K562 (cell line): ENCODE data around the gene TM7SF2. TPM values are rescaled to one million over a fixed set of nuclear protein-coding genes. Genes with fewer than 3 reads are reported as not detected.
A peak's percentile ranks its signal among the peaks of the same experiment; 100 is the strongest.

Source experiments
- CBFA2T2 ChIP-seq: fragments of 450-650 bp; conservative IDR thresholded peaks from 2 replicates; pipeline ENCODE4 v1.6.1; 2017; ENCODE audit warnings: mild to moderate bottlenecking
- FOXJ2 ChIP-seq: fragments of 200-800 bp; sonication (Bioruptor generic); IDR thresholded peaks from 2 replicates; pipeline ENCODE4 v1.6.1; 2016; ENCODE audit warnings: missing genetic modification characterization, missing compliant biosample characterization
- FOXM1 ChIP-seq, 2 experiments: fragments of 450-650 bp in 1 of 2; sonication (generic) in 1 of 2; formaldehyde crosslinking in 1 of 2; IDR thresholded peaks; 2 replicates each; pipeline versions ENCODE4 v1.6.1 to v1.9.0; 2017 to 2022; ENCODE audit warnings: low read depth in 2 of 2, mild to moderate bottlenecking in 2 of 2, missing genetic modification reagents in 1 of 2, moderate library complexity in 1 of 2
- MGA ChIP-seq: fragments of 450-650 bp; IDR thresholded peaks from 2 replicates; pipeline ENCODE4 v1.6.1; 2016; ENCODE audit warnings: mild to moderate bottlenecking, moderate library complexity
- MITF ChIP-seq: IDR thresholded peaks from 2 replicates; pipeline ENCODE4 v1.6.1; 2014; ENCODE audit warnings: antibody characterized with exemption
- MYC ChIP-seq, 2 experiments: fragments of 250-450 bp in 1 of 2; sonication (Bioruptor Pico) in 1 of 2; IDR thresholded peaks; 2 replicates each; pipeline versions ENCODE4 v1.5.1 to v1.6.1; 2012 to 2021; ENCODE audit warnings: low read depth in 2 of 2, borderline replicate concordance in 1 of 2, improper control_type of control experiment in 1 of 2, low read length in 1 of 2, mild to moderate bottlenecking in 1 of 2, moderate library complexity in 1 of 2
- NR1H2 ChIP-seq: sonication (generic); formaldehyde crosslinking; IDR thresholded peaks from 2 replicates; pipeline ENCODE4 v1.4.0; 2020; ENCODE audit warnings: mild to moderate bottlenecking, missing genetic modification reagents
- PATZ1 ChIP-seq: fragments of 250-450 bp; sonication (Bioruptor Pico); IDR thresholded peaks from 2 replicates; pipeline ENCODE4 v1.5.0; 2020; ENCODE audit warnings: mild to moderate bottlenecking, borderline replicate concordance
- PTBP1 ChIP-seq: fragments of 200-400 bp; formaldehyde crosslinking; IDR thresholded peaks from 2 replicates; pipeline ENCODE4 v1.6.1; 2017; ENCODE audit warnings: low read depth, low read length
- ZNF668 ChIP-seq: fragments of 250-450 bp; sonication (Bioruptor Pico); IDR thresholded peaks from 2 replicates; pipeline ENCODE4 v1.8.0; 2022; ENCODE audit warnings: mild to moderate bottlenecking, inconsistent platforms
- ZSCAN32 ChIP-seq: fragments of 450-650 bp; formaldehyde crosslinking; IDR thresholded peaks from 2 replicates; pipeline ENCODE4 v1.4.0; 2020; ENCODE audit warnings: mild to moderate bottlenecking, moderate library complexity
- polyA plus RNA-seq, 8 experiments: library from polyadenylated mRNA; depleted of rRNA in 4 of 8; stranded (reverse) in 5 of 8; unstranded in 3 of 8; fragments of >200 nt; fragmentation: Nextera tagmentation in 2 of 8; fragmentation: Illumina TruSeq in 1 of 8; extraction: Ambion mirVana in 2 of 8; extraction: Trizol in 1 of 8; gene quantifications; 2 replicates each; pipeline versions ENCODE4 v1.2.1 to v1.2.3, GENCODE V29; 2011 to 2014; ENCODE audit warnings: inconsistent platforms in 1 of 8, missing spikeins in 1 of 8
- total RNA-seq, 7 experiments: library from RNA; depleted of rRNA in 6 of 7; stranded (reverse); fragments of >200 nt in 6 of 7; fragmentation: Illumina TruSeq in 2 of 7; extraction: Trizol in 2 of 7; gene quantifications; 2 replicates each; pipeline versions ENCODE4 v1.2.1 to v1.2.3, GENCODE V29; 2011 to 2021; ENCODE audit warnings: low replicate concordance in 1 of 7

TM7SF2 gene
- total and polyA plus RNA-seq, 9 of the 15 experiments (the other 6 are each of a cell fraction or from before 2014, with no cell fraction given): 1.2 to 22.0 (median 14.3) TPM

- TF ChIP-seq MGA (no peak; the same call in 1 of the 2 replicates), ZNF668 (no peak), FOXJ2 (peak; percentile 59; the same call in 1 of the 2 replicates), ZSCAN32 (CRISPR knock-in tag) (no peak), PATZ1 (CRISPR knock-in tag) (no peak), MITF (no peak), PTBP1 (no peak), MYC (IDR thresholded peaks at IDR 0.05; ENCODE audit: low read depth, low read length) (peak; percentile 85), MYC (CRISPR knock-in tag; IDR thresholded peaks at IDR 0.05; ENCODE audit: borderline replicate concordance, low read depth) (peak; percentile 77; the same call in 1 of the 2 replicates), FOXM1 (IDR thresholded peaks at IDR 0.05; ENCODE audit: low read depth) (no peak), FOXM1 (CRISPR knock-in tag; IDR thresholded peaks at IDR 0.05; ENCODE audit: low read depth) (peak; percentile 71; the same call in 1 of the 2 replicates), NR1H2 (CRISPR knock-in tag) (peak; percentile 96; the same call in 1 of the 2 replicates), CBFA2T2 (no peak)
Measured at GRCh38 chr11:65083834-65084597, 27.7 kb upstream of the TM7SF2 start, which contains the start of the genes CDCA5 and ZFPL1 (continued).
